IMR-90 (cell line): ENCODE results near the gene STK33. TPM values are rescaled to one million over a fixed set of nuclear protein-coding genes. Genes with fewer than 3 reads are reported as not detected.

ENCODE experiments used
- ATAC-seq: fragments of 200-7000 bp; cut with Tn5 transposase; 2 replicates; pipeline ENCODE4 v1.9.1; 2020; ENCODE audit warnings: low read depth, mild to moderate bottlenecking, moderate library complexity
- BruUV-seq: library from RNA; stranded (reverse); fragments of 400-500 nt; replicated peaks from 2 replicates; lab custom pipeline; 2021; lab: Mats Ljungman, UMichigan
- CTCF ChIA-PET: fragments of 300-600 bp; formaldehyde crosslinking; extraction: SDS; loops from one replicate; lab custom pipeline; 2021; ENCODE audit warnings: antibody characterized with exemption; lab: Yijun Ruan, JAX
- POLR2A ChIA-PET: fragments of 300-600 bp; sonication (Branson Sonifier 250); formaldehyde crosslinking; loops from one replicate; lab custom pipeline; 2022; ENCODE audit warnings: antibody characterized with exemption; ENCODE audit not compliant: unreplicated experiment; lab: Charles Lee
- DNase-seq: peaks from one replicate; pipeline ENCODE4 v3.0.0; 2013
- H2AFZ ChIP-seq: replicated peaks from 2 replicates; pipeline ENCODE3; 2013; ENCODE audit warnings: low read length, mild to moderate bottlenecking; ENCODE audit not compliant: poor library complexity
- H2AK5ac ChIP-seq: 2 replicates; pipeline ENCODE4 v1.6.1; 2013; ENCODE audit warnings: low read depth, low read length, inconsistent platforms
- H2AK9ac ChIP-seq: replicated peaks from 2 replicates; pipeline ENCODE3; 2013; ENCODE audit warnings: mild to moderate bottlenecking, low read depth, low read length, moderate library complexity; ENCODE audit not compliant: poor library complexity
- H2BK120ac ChIP-seq: 2 replicates; pipeline ENCODE4 v1.6.1; 2013; ENCODE audit warnings: low read depth, low read length, inconsistent platforms
- H2BK15ac ChIP-seq: 3 replicates; pipeline ENCODE4 v1.6.1; 2013; ENCODE audit warnings: low read depth, low read length, inconsistent platforms
- H2BK20ac ChIP-seq: 2 replicates; pipeline ENCODE4 v1.6.1; 2013; ENCODE audit warnings: low read depth, mild to moderate bottlenecking, inconsistent platforms, low read length, moderate library complexity
- H2BK5ac ChIP-seq: 2 replicates; pipeline ENCODE4 v1.6.1; 2013; ENCODE audit warnings: mild to moderate bottlenecking, low read depth, low read length, inconsistent platforms; ENCODE audit not compliant: poor library complexity, severe bottlenecking
- H3K14ac ChIP-seq: replicated peaks from 2 replicates; pipeline ENCODE4 v1.6.1; 2013; ENCODE audit warnings: low read depth, low read length, inconsistent platforms
- H3K18ac ChIP-seq: 2 replicates; pipeline ENCODE4 v1.6.1; 2013; ENCODE audit warnings: low read depth, low read length, control low read depth
- H3K23ac ChIP-seq: 2 replicates; pipeline ENCODE4 v1.6.1; 2013; ENCODE audit warnings: low read depth, low read length, inconsistent platforms
- H3K27ac ChIP-seq: 2 replicates; pipeline ENCODE4 v1.5.1; 2013; ENCODE audit warnings: mild to moderate bottlenecking, control low read depth, low read length; ENCODE audit not compliant: insufficient read depth
- H3K27me3 ChIP-seq: 2 replicates; pipeline ENCODE4 v1.6.1; 2013; ENCODE audit warnings: low read length; ENCODE audit not compliant: control insufficient read depth, insufficient read depth
- H3K36me3 ChIP-seq: 2 replicates; pipeline ENCODE4 v1.6.1; 2013; ENCODE audit warnings: low read length, mixed read lengths; ENCODE audit not compliant: control insufficient read depth, insufficient read depth
- H3K4ac ChIP-seq: 2 replicates; pipeline ENCODE4 v1.6.1; 2013; ENCODE audit warnings: low read depth, low read length, inconsistent platforms
- H3K4me1 ChIP-seq: 2 replicates; pipeline ENCODE4 v1.6.1; 2013; ENCODE audit warnings: low read length, mixed read lengths; ENCODE audit not compliant: control insufficient read depth, insufficient read depth
- H3K4me2 ChIP-seq: 2 replicates; pipeline ENCODE4 v1.6.1; 2013; ENCODE audit warnings: low read depth, mild to moderate bottlenecking, control low read depth, low read length, moderate library complexity
- H3K4me3 ChIP-seq: 2 replicates; pipeline ENCODE4 v1.5.1; 2013; ENCODE audit warnings: low read depth, mild to moderate bottlenecking, control low read depth, low read length, moderate library complexity; ENCODE audit not compliant: insufficient read depth
- H3K56ac ChIP-seq: 2 replicates; pipeline ENCODE4 v1.6.1; 2013; ENCODE audit warnings: low read length, inconsistent platforms; ENCODE audit not compliant: insufficient read depth; ENCODE audit errors: extremely low read depth
- H3K79me1 ChIP-seq, 2 experiments: 2 replicates each; pipeline ENCODE4 v1.6.1; 2013; ENCODE audit warnings: low read length in 2 of 2, inconsistent platforms in 1 of 2, low read depth in 1 of 2
- H3K9ac ChIP-seq: 2 replicates; pipeline ENCODE4 v1.6.1; 2013; ENCODE audit warnings: low read depth, low read length, control low read depth
- H3K9me1 ChIP-seq: 2 replicates; pipeline ENCODE4 v1.6.1; 2013; ENCODE audit warnings: low read length, inconsistent platforms; ENCODE audit not compliant: insufficient read depth
- H3K9me3 ChIP-seq: 2 replicates; pipeline ENCODE4 v1.6.1; 2013; ENCODE audit warnings: low read length; ENCODE audit not compliant: control insufficient read depth, insufficient read depth
- H4K20me1 ChIP-seq: 2 replicates; pipeline ENCODE4 v1.6.1; 2013; ENCODE audit warnings: low read length, inconsistent platforms; ENCODE audit not compliant: insufficient read depth
- H4K5ac ChIP-seq: 2 replicates; pipeline ENCODE4 v1.6.1; 2013; ENCODE audit warnings: mild to moderate bottlenecking, low read depth, low read length, control low read depth
- H4K8ac ChIP-seq, 2 experiments: 2 replicates each; pipeline ENCODE4 v1.6.1; 2013; ENCODE audit warnings: low read depth in 2 of 2, low read length in 2 of 2, control low read depth in 1 of 2, inconsistent platforms in 1 of 2
- H4K91ac ChIP-seq: 2 replicates; pipeline ENCODE4 v1.6.1; 2013; ENCODE audit warnings: low read depth, low read length, inconsistent platforms; ENCODE audit not compliant: insufficient read depth
- RAD21 ChIP-seq: IDR thresholded peaks from 2 replicates; pipeline ENCODE4 v1.6.1; 2012; ENCODE audit warnings: low read length, improper control_type of control experiment
- RFX5 ChIP-seq: IDR thresholded peaks from 2 replicates; pipeline ENCODE4 v1.8.0; 2012; ENCODE audit warnings: low read depth, mild to moderate bottlenecking, low read length, moderate library complexity
- WGBS, 2 experiments: methylation state at CpG; one replicate each; pipeline versions ENCODE4 v1.1.5 to v1.1.7; 2013; ENCODE audit warnings: missing lambda C conversion rate in 2 of 2; ENCODE audit not compliant: insufficient read length in 1 of 2; ENCODE audit errors: extremely low coverage in 2 of 2; 5-methylcytosine and 5-hydroxymethylcytosine counted together
- dilution Hi-C: fragments of 300-500 bp; cut with HindIII; formaldehyde crosslinking; loops from one replicate; pipeline ENCODE4 v1.14.3; 2018; ENCODE audit warnings: low sequenced_read_pairs; ENCODE audit not compliant: unreplicated experiment
- in situ Hi-C: fragments of 300-500 bp; cut with MboI; formaldehyde crosslinking; loops from 3 replicates; pipeline ENCODE4 v1.14.3; 2019; ENCODE audit warnings: low sequenced_read_pairs, inconsistent platforms, mixed read lengths
- intact Hi-C: fragments of 100-400 bp; cut with micrococcal nuclease; formaldehyde crosslinking; loops from 2 replicates; pipeline ENCODE4 v1.10.0; 2022
- polyA plus RNA-seq, 3 experiments: library from polyadenylated mRNA; depleted of rRNA; stranded (reverse); fragments of >200 nt; gene quantifications; 2 replicates each; pipeline ENCODE4 v1.2.3, GENCODE V29; 2012; ENCODE audit warnings: low replicate concordance in 1 of 3
- total RNA-seq: library from RNA; depleted of rRNA; stranded (reverse); fragments of >200 nt; gene quantifications from 2 replicates; pipeline ENCODE4 v1.2.3, GENCODE V29; 2012

The STK33 gene
- total and polyA plus RNA-seq, 2 of the 4 experiments (the other 2 are of a cell fraction), result 2.3 to 2.6 TPM

DNA sequence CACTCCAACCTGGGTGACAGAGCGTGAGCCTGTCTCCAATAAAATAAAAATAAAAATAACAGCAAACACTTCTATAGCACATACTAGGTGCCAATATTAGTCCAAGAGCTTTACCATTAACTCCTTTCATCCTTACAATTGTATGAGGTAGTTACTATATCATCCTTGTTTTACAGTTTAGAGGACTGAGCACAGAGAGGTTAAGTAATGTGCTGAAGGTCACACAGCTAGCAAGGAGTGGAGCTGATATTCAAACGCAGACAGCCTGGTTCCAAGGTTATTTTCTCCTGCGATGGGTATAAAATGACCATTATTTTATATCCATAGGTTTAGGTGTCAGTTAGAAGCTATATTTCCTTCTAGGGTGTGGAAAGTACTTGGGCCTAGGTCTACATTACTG is 249.7 kb downstream of the STK33 start:
- H2BK5ac ChIP-seq, result no peak overlapping the region
- no peak overlapping the region for H3K27ac ChIP-seq
- no peak overlapping the region for H2AK9ac ChIP-seq
- H3K4me1 ChIP-seq, result no peaks in the 10 kb centered on the region
- no peak overlapping the region for H4K91ac ChIP-seq
- H4K5ac ChIP-seq, result no peak overlapping the region
- BruUV-seq, result no TSS peak
- H3K4ac ChIP-seq, result no peak overlapping the region
- H3K56ac ChIP-seq, result no peak overlapping the region
- H3K4me2 ChIP-seq, result no peak overlapping the region
- H4K20me1 ChIP-seq, result no peaks in the 10 kb centered on the region
- no peak overlapping the region for H2AFZ ChIP-seq
- DNase-seq (no peak), ATAC-seq (no peak)
- no peak overlapping the region for H3K4me3 ChIP-seq
- no peak overlapping the region for H3K9ac ChIP-seq
- H2AK5ac ChIP-seq, result no peak overlapping the region
- CTCF ChIA-PET, result no interaction called here
- H3K9me3 ChIP-seq, result no peaks in the 10 kb centered on the region
- no peaks in the 10 kb centered on the region for H3K9me1 ChIP-seq
- no peak overlapping the region for H3K23ac ChIP-seq
- no peaks in the 10 kb centered on the region for H3K36me3 ChIP-seq
- dilution Hi-C loops, result no loop called here
- H2BK15ac ChIP-seq, result no peak overlapping the region
- H2BK120ac ChIP-seq, result no peak overlapping the region
- H3K18ac ChIP-seq, result no peak overlapping the region
- no peak overlapping the region for H4K8ac ChIP-seq
- H3K79me1 ChIP-seq, result no peaks in the 10 kb centered on the region
- intact Hi-C loops, result no loop called here
- H3K27me3 ChIP-seq, result peaks cover 10% of the 10 kb centered on the region
- POLR2A ChIA-PET, result no interaction called here
- no peak overlapping the region for H3K14ac ChIP-seq
- H2BK20ac ChIP-seq, result no peak overlapping the region
- in situ Hi-C loops, result no loop called here
- TF ChIP-seq RFX5, result no peak
- no peak for TF ChIP-seq RAD21
- no CpG with 5 or more reads among the region's 3 CpGs for WGBS, 2 experiments
